ENCODE results near the gene PEX10.
"Not testable (repeated sequence)": the region's sequence is repeated elsewhere in the genome, so short reads cannot be mapped to it uniquely, and the experiment has no call there.

DNA sequence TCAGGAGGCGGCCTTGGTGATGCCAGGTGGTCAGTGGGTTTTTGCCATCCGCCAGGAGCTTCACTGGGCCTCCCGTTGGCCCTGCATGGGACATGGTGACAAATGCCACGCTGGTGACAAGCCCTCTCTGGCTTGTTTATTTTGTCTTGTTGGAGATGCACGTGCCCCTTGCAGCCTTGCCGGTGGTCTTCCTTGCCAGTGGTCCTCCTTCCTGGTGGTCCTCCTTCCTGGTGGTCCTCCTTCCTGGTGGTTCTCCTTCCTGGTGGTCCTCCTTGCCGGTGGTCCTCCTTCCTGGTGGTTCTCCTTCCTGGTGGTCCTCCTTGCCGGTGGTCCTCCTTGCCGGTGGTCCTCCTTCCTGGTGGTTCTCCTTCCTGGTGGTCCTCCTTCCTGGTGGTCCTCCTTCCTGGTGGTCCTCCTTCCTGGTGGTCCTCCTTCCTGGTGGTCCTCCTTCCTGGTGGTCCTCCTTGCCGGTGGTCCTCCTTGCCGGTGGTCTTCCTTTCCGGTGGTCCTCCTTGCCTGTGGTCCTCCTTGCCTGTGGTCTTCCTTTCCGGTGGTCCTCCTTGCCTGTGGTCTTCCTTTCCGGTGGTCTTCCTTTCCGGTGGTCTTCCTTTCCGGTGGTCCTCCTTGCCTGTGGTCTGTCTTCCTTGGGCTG, 46.9 kb upstream of the PEX10 start:
- TF ChIP-seq, protein P1, sequence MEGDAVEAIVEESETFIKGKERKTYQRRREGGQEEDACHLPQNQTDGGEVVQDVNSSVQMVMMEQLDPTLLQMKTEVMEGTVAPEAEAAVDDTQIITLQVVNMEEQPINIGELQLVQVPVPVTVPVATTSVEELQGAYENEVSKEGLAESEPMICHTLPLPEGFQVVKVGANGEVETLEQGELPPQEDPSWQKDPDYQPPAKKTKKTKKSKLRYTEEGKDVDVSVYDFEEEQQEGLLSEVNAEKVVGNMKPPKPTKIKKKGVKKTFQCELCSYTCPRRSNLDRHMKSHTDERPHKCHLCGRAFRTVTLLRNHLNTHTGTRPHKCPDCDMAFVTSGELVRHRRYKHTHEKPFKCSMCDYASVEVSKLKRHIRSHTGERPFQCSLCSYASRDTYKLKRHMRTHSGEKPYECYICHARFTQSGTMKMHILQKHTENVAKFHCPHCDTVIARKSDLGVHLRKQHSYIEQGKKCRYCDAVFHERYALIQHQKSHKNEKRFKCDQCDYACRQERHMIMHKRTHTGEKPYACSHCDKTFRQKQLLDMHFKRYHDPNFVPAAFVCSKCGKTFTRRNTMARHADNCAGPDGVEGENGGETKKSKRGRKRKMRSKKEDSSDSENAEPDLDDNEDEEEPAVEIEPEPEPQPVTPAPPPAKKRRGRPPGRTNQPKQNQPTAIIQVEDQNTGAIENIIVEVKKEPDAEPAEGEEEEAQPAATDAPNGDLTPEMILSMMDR (IDR thresholded peaks at IDR 0.05), result not testable (repeated sequence)
- TF ChIP-seq POLR2A (IDR thresholded peaks at IDR 0.05), result not testable (repeated sequence)
